Endothelial cell of umbilical vein (primary cell): ENCODE data around the gene ATP5PD.

ENCODE experiments used
- EZH2 ChIP-seq: IDR thresholded peaks from 2 replicates; pipeline ENCODE4 v1.6.1; 2012; ENCODE audit warnings: borderline replicate concordance, low read depth, mild to moderate bottlenecking, moderate library complexity, low read length, inconsistent platforms; ENCODE audit not compliant: severe bottlenecking
- GATA2 ChIP-seq: IDR thresholded peaks from 2 replicates; pipeline ENCODE4 v1.7.0; 2011; ENCODE audit warnings: low read depth, mild to moderate bottlenecking, moderate library complexity, mixed read lengths, low read length; ENCODE audit not compliant: insufficient read length, insufficient read depth
- JUN ChIP-seq: IDR thresholded peaks from 2 replicates; pipeline ENCODE4 v1.6.1; 2011; ENCODE audit warnings: borderline replicate concordance, low read depth; ENCODE audit not compliant: insufficient read length, insufficient read depth
- MYC ChIP-seq: IDR thresholded peaks from one replicate; pipeline ENCODE4 v1.6.1; 2011; ENCODE audit warnings: mild to moderate bottlenecking, low read depth, low read length
- POLR2A ChIP-seq: IDR thresholded peaks from 2 replicates; pipeline ENCODE4 v1.6.1; 2012; ENCODE audit warnings: low read depth, mild to moderate bottlenecking, control low read depth, low read length
- POLR2AphosphoS5 ChIP-seq: IDR thresholded peaks from 2 replicates; pipeline ENCODE4 v1.6.1; 2012; ENCODE audit warnings: low read depth, mild to moderate bottlenecking, control low read depth, low read length, moderate library complexity; ENCODE audit not compliant: insufficient read depth
- TF ChIP-seq, protein P1 (sequence below), 2 donors: IDR thresholded peaks; 1 replicate in 1 of 2; 2 replicates in 1 of 2; pipeline ENCODE4 v1.5.1; 2011; ENCODE audit warnings: low read length in 2 of 2, mild to moderate bottlenecking in 2 of 2, moderate library complexity in 2 of 2, control low read depth in 1 of 2, inconsistent platforms in 1 of 2, low read depth in 1 of 2; ENCODE audit not compliant: insufficient read depth in 1 of 2; ENCODE audit errors: extremely low read depth in 1 of 2

DNA sequence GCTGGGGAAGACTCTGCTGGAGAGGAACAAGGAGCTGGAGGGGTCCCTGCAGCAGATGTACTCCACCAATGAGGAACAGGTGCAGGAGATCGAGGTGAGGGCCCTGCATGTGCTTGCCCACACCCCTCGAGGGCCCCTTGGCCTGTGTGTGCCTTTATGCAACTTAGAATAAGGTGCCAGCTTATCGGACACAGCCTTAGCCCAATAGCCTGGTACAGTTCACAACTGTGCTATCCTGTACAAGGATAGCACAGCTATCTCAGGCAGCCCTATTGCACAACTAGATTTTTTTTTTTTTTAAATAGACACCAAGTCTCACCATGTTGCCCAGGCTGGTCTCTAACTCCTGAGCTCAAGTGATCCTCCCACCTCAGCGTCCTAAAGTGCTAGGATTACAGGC is 47.2 kb downstream of the ATP5PD start:
- TF ChIP-seq EZH2 (no peak), POLR2A (no peak), POLR2AphosphoS5 (no peak), JUN (no peak), GATA2 (no peak), MYC (no peak)
- TF ChIP-seq, protein P1, sequence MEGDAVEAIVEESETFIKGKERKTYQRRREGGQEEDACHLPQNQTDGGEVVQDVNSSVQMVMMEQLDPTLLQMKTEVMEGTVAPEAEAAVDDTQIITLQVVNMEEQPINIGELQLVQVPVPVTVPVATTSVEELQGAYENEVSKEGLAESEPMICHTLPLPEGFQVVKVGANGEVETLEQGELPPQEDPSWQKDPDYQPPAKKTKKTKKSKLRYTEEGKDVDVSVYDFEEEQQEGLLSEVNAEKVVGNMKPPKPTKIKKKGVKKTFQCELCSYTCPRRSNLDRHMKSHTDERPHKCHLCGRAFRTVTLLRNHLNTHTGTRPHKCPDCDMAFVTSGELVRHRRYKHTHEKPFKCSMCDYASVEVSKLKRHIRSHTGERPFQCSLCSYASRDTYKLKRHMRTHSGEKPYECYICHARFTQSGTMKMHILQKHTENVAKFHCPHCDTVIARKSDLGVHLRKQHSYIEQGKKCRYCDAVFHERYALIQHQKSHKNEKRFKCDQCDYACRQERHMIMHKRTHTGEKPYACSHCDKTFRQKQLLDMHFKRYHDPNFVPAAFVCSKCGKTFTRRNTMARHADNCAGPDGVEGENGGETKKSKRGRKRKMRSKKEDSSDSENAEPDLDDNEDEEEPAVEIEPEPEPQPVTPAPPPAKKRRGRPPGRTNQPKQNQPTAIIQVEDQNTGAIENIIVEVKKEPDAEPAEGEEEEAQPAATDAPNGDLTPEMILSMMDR (IDR thresholded peaks at IDR 0.05; ENCODE audit: extremely low read depth in 1 of 2, insufficient read depth in 1 of 2, low read depth in 1 of 2, low read length in 2 of 2): no peak
